Measurements from ENCODE around the gene DHRS7C. TPM values are rescaled to one million over a fixed set of nuclear protein-coding genes. Genes with fewer than 3 reads are reported as not detected.

Gene DHRS7C
- total RNA-seq, 1 donor from 2014 or later, result not detected

DNA sequence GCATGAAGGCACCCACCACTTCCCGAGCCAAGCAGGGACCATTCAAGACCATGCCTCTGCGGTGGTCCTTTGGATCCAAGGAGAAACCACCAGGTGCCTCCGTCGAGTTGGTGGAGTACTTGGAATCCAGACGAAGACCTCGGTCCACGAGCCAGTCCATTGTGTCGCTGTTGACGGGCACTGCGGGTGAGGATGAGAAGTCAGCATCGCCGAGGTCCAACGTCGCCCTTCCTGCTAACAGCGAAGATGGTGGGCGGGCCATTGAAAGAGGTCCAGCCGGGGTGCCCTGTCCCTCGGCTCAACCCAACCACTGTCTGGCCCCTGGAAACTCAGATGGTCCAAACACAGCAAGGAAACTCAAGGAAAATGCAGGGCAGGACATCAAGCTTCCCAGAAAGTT lies 63.4 kb downstream of the DHRS7C start:
- no peak for DNase-seq (ENCODE audit: low spot score)
- no peaks in the 10 kb centered on the region for H3K4me1 Mint-ChIP-seq (ENCODE audit: low read depth)
- H3K9me3 Mint-ChIP-seq, result no peaks in the 10 kb centered on the region
- no peak overlapping the region for H3K27ac Mint-ChIP-seq
- H3K27me3 Mint-ChIP-seq (ENCODE audit: low read depth), result peaks cover 2% of the 10 kb centered on the region
- no peaks in the 10 kb centered on the region for H3K36me3 Mint-ChIP-seq (ENCODE audit: low read depth)
- intact Hi-C loops (cut with micrococcal nuclease), result loop anchor here (2.0 kb wide), 1 partner anchor 41 kb away; no protein-coding TSS in a partner anchor
- H3K4me3 Mint-ChIP-seq (ENCODE audit: low read depth), result no peak overlapping the region

DNA sequence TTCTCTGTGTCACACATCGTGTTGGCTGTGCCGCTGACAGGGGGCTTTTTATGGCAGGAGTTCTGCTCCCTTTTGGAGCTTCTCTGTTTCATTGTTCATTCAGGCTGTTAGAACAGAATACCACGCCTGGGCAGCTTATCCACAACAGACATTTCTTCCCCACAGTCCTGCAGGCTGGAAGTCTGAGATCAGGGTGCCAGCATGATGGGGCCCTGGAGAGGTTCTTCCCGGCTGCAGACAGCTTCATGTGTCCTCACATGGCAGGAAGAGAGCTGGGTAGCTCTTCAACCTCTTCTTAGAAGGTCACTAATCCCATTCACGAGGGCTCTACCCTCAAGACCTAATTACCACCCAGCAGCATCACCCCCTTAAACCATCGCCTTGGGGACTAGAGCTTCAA lies 65.1 kb downstream of the DHRS7C start:
- no peaks in the 10 kb centered on the region for H3K36me3 Mint-ChIP-seq (ENCODE audit: low read depth)
- H3K27ac Mint-ChIP-seq, result no peak overlapping the region

DNA sequence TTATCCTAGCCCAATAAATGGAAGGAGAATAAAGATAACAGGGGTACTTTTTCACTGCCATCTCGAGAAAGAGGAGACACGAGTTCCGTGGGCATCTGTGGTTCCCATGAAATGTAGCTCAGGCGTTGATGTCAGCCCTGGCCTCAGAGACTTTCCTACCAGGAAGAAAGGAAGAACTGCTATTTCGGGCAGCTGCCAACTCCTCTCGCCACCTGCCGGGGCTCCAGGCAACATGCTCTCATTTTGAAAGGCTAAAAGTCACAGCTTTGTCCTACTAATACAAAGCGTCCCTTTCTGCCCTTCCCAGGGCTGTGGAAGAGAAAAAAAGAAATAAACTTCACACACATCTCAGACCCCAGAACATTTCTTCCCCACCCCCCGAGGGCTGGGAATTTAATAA lies 65.8 kb downstream of the DHRS7C start:
- intact Hi-C loops (cut with micrococcal nuclease), result no loop called here
- no peak for DNase-seq (ENCODE audit: low spot score)
- Mint-ChIP-seq H3K27ac (no peak overlapping the region), H3K36me3 (ENCODE audit: low read depth) (no peaks in the 10 kb centered on the region), H3K27me3 (ENCODE audit: low read depth) (peaks cover 2% of the 10 kb centered on the region), H3K4me1 (ENCODE audit: low read depth) (no peaks in the 10 kb centered on the region), H3K4me3 (ENCODE audit: low read depth) (no peak overlapping the region), H3K9me3 (no peaks in the 10 kb centered on the region)

More for the DNA sequence above, 65.1 kb downstream of the DHRS7C start:
- H3K9me3 Mint-ChIP-seq, result no peaks in the 10 kb centered on the region
- H3K4me1 Mint-ChIP-seq (ENCODE audit: low read depth), result no peaks in the 10 kb centered on the region
- H3K27me3 Mint-ChIP-seq (ENCODE audit: low read depth), result peaks cover 2% of the 10 kb centered on the region
- no peak for DNase-seq (ENCODE audit: low spot score)
- intact Hi-C loops (cut with micrococcal nuclease), result no loop called here
- H3K4me3 Mint-ChIP-seq (ENCODE audit: low read depth), result no peak overlapping the region

Other genes with a start within 250 kb of the DHRS7C start
- gene STX8, start 215.8 kb downstream of the DHRS7C start, total RNA-seq, result 52.1 and 54.8 TPM in 2 replicates
- gene CFAP52, start 214.9 kb downstream of the DHRS7C start, total RNA-seq, result not detected in 2 replicates
- gene USP43, start 146.1 kb downstream of the DHRS7C start, total RNA-seq, result 0.07 and 0.09 TPM in 2 replicates
- not detected in 2 replicates for gene GSG1L2, start 30.5 kb upstream of the DHRS7C start, total RNA-seq
- not detected in 2 replicates for gene GLP2R, start 34.3 kb upstream of the DHRS7C start, total RNA-seq
- not detected in 2 replicates for gene RCVRN, start 113.7 kb upstream of the DHRS7C start, total RNA-seq

Measured in activated T-helper 2 cell treated with anti-CD3 and anti-CD28 coated beads, Interferon-gamma antibody, Interleukin-2, Interleukin-4, amounts not matched to agents 10 μg/mL and 5 μg/mL and 100 μg/mL, durations not matched to agents 14 hours and 24 hours and 36 hours (primary cell).